Loucy (cell line): ENCODE results near the gene RCC1.

Experiments used
- H2AFZ ChIP-seq: fragments of 200-600 bp; sonication (generic); 2 replicates; pipeline ENCODE4 v1.6.0; 2016; ENCODE audit warnings: antibody characterized with exemption, mild to moderate bottlenecking, low read length, moderate library complexity
- H3F3A ChIP-seq: fragments of 200-600 bp; 2 replicates; pipeline ENCODE4 v1.6.0; 2016; ENCODE audit warnings: antibody characterized with exemption, low read depth, mild to moderate bottlenecking
- H3K27me3 ChIP-seq: fragments of 200-600 bp; sonication (generic); 2 replicates; pipeline ENCODE4 v1.6.1; 2014; ENCODE audit warnings: low read length, mild to moderate bottlenecking; ENCODE audit not compliant: insufficient read depth, poor library complexity, severe bottlenecking
- H3K36me3 ChIP-seq: fragments of 200-600 bp; sonication (generic); 2 replicates; pipeline ENCODE4 v1.6.1; 2016; ENCODE audit warnings: low read length; ENCODE audit not compliant: insufficient read depth
- H3K4me1 ChIP-seq: fragments of 200-600 bp; sonication (generic); 2 replicates; pipeline ENCODE4 v1.5.1; 2014; ENCODE audit warnings: low read length, mild to moderate bottlenecking; ENCODE audit not compliant: insufficient read depth, poor library complexity, severe bottlenecking
- H3K4me2 ChIP-seq: fragments of 200-600 bp; sonication (generic); 2 replicates; pipeline ENCODE4 v1.6.0; 2014; ENCODE audit warnings: antibody characterized with exemption, low read length, low read depth, mild to moderate bottlenecking; ENCODE audit not compliant: poor library complexity, severe bottlenecking
- H3K4me3 ChIP-seq: fragments of 200-600 bp; sonication (generic); 2 replicates; pipeline ENCODE4 v1.5.1; 2014; ENCODE audit warnings: low read length, mild to moderate bottlenecking, mixed read lengths; ENCODE audit not compliant: poor library complexity, severe bottlenecking
- H3K79me2 ChIP-seq: fragments of 200-600 bp; sonication (generic); 2 replicates; pipeline ENCODE4 v1.6.1; 2014; ENCODE audit warnings: low read length; ENCODE audit not compliant: insufficient read depth
- H3K9ac ChIP-seq: fragments of 200-600 bp; sonication (generic); 2 replicates; pipeline ENCODE4 v1.6.0; 2014; ENCODE audit warnings: mild to moderate bottlenecking, low read depth, low read length, moderate library complexity; ENCODE audit not compliant: poor library complexity, severe bottlenecking
- H3K9me2 ChIP-seq: fragments of 200-600 bp; sonication (generic); replicated peaks from 2 replicates; pipeline ENCODE4 v1.6.1; 2016; ENCODE audit warnings: low read depth, low read length, mixed read lengths
- H3K9me3 ChIP-seq: fragments of 200-600 bp; sonication (generic); 2 replicates; pipeline ENCODE4 v1.6.1; 2014; ENCODE audit warnings: mild to moderate bottlenecking, antibody characterized with exemption, low read length, low read depth; ENCODE audit not compliant: insufficient read depth
- H4K20me1 ChIP-seq: fragments of 200-600 bp; sonication (generic); 2 replicates; pipeline ENCODE4 v1.6.0; 2014; ENCODE audit warnings: antibody characterized with exemption, low read length, mild to moderate bottlenecking; ENCODE audit not compliant: insufficient read depth, poor library complexity, severe bottlenecking
- CTCF ChIP-seq: fragments of 200-600 bp; sonication (generic); conservative IDR thresholded peaks from 2 replicates; pipeline ENCODE4 v1.5.1; 2014; ENCODE audit warnings: mild to moderate bottlenecking, antibody characterized with exemption, low read length
- EZH2phosphoT487 ChIP-seq: fragments of 200-600 bp; IDR thresholded peaks from 2 replicates; pipeline ENCODE4 v1.6.1; 2018; ENCODE audit warnings: antibody characterized with exemption, mild to moderate bottlenecking, moderate library complexity, borderline replicate concordance

The RCC1 gene

GRCh38 chr1:28516518-28516956 is 10.7 kb downstream of the RCC1 start:
- H3K9ac ChIP-seq = no peak overlapping the region
- no peaks in the 10 kb centered on the region for H3K27me3 ChIP-seq
- peaks cover 27% of the 10 kb centered on the region for H3F3A ChIP-seq
- H4K20me1 ChIP-seq = peaks cover 43% of the 10 kb centered on the region
- H3K9me2 ChIP-seq = no peaks in the 10 kb centered on the region
- TF ChIP-seq CTCF (no peak), EZH2phosphoT487 (no peak)
- H2AFZ ChIP-seq = no peak overlapping the region
- no peaks in the 10 kb centered on the region for H3K9me3 ChIP-seq
- H3K4me1 ChIP-seq = peaks cover 31% of the 10 kb centered on the region
- no peak overlapping the region for H3K4me2 ChIP-seq
- no peak overlapping the region for H3K4me3 ChIP-seq
- peaks cover 53% of the 10 kb centered on the region for H3K79me2 ChIP-seq
- H3K36me3 ChIP-seq = peaks cover 17% of the 10 kb centered on the region; the same call in 1 of the 2 replicates

- Histone ChIP-seq H3K4me3 (peak overlapping the region; percentile 89), H3K4me2 (peak overlapping the region; percentile 76), H3K9ac (peak overlapping the region; percentile 90), H3K27me3 (no peaks in the 10 kb centered on the region), H3K36me3 (peaks cover 9% of the 10 kb centered on the region; the same call in 1 of the 2 replicates), H3K9me3 (no peaks in the 10 kb centered on the region), H3K4me1 (peaks cover 32% of the 10 kb centered on the region), H3F3A (peaks cover 21% of the 10 kb centered on the region), H2AFZ (no peak overlapping the region), H3K79me2 (peaks cover 53% of the 10 kb centered on the region), H3K9me2 (no peaks in the 10 kb centered on the region), H4K20me1 (peaks cover 32% of the 10 kb centered on the region)
- TF ChIP-seq EZH2phosphoT487 = no peak
Observed at GRCh38 chr1:28517649-28517999, 11.8 kb downstream of the RCC1 start.

GRCh38 chr1:28518000-28518744 is 12.3 kb downstream of the RCC1 start:
- Histone ChIP-seq H3K9me2 (no peaks in the 10 kb centered on the region), H2AFZ (peak overlapping the region; percentile 73), H4K20me1 (peaks cover 28% of the 10 kb centered on the region), H3K4me2 (peak overlapping the region; percentile 98), H3F3A (peaks cover 21% of the 10 kb centered on the region), H3K36me3 (peaks cover 7% of the 10 kb centered on the region; the same call in 1 of the 2 replicates), H3K9ac (peak overlapping the region; percentile 90), H3K4me1 (peaks cover 31% of the 10 kb centered on the region), H3K4me3 (peak overlapping the region; percentile 89), H3K79me2 (peaks cover 49% of the 10 kb centered on the region), H3K9me3 (no peaks in the 10 kb centered on the region), H3K27me3 (no peaks in the 10 kb centered on the region)
- TF ChIP-seq CTCF (peak; percentile 90), EZH2phosphoT487 (no peak)
